ENCODE data around the gene ZNF407.
A peak's percentile ranks its signal among the peaks of the same experiment; 100 is the strongest.

The ZNF407 gene

GRCh38 chr18:74567822-74568221, 29.8 kb upstream of the ZNF407 start:
- no peak overlapping the region for H3K27ac Mint-ChIP-seq
- peaks cover 14% of the 10 kb centered on the region for H3K9me3 Mint-ChIP-seq
- peaks cover 4% of the 10 kb centered on the region for H3K36me3 Mint-ChIP-seq (ENCODE audit: low read depth)
- peaks cover 11% of the 10 kb centered on the region for H3K27me3 Mint-ChIP-seq (ENCODE audit: low read depth)
- DNase-seq (ENCODE audit: low spot score), result no peak
- no peaks in the 10 kb centered on the region for H3K4me1 Mint-ChIP-seq (ENCODE audit: low read depth)
- no peak overlapping the region for H3K4me3 Mint-ChIP-seq

- peaks cover 14% of the 10 kb centered on the region for H3K9me3 Mint-ChIP-seq
- peaks cover 11% of the 10 kb centered on the region for H3K27me3 Mint-ChIP-seq (ENCODE audit: low read depth)
- peaks cover 4% of the 10 kb centered on the region for H3K36me3 Mint-ChIP-seq (ENCODE audit: low read depth)
- DNase-seq (ENCODE audit: low spot score), result no peak
- H3K4me1 Mint-ChIP-seq (ENCODE audit: low read depth), result peaks cover 4% of the 10 kb centered on the region
- no peak overlapping the region for H3K4me3 Mint-ChIP-seq
- H3K27ac Mint-ChIP-seq, result no peak overlapping the region
Measured at GRCh38 chr18:74569401-74569800, 28.3 kb upstream of the ZNF407 start.

GRCh38 chr18:74570266-74570665, 27.4 kb upstream of the ZNF407 start:
- peaks cover 4% of the 10 kb centered on the region for H3K36me3 Mint-ChIP-seq (ENCODE audit: low read depth)
- peaks cover 5% of the 10 kb centered on the region for H3K4me1 Mint-ChIP-seq (ENCODE audit: low read depth)
- H3K27ac Mint-ChIP-seq, result no peak overlapping the region
- peaks cover 11% of the 10 kb centered on the region for H3K27me3 Mint-ChIP-seq (ENCODE audit: low read depth)
- no peak for DNase-seq (ENCODE audit: low spot score)
- peaks cover 14% of the 10 kb centered on the region for H3K9me3 Mint-ChIP-seq
- H3K4me3 Mint-ChIP-seq, result no peak overlapping the region

- H3K9me3 Mint-ChIP-seq, result peaks cover 6% of the 10 kb centered on the region
- H3K4me3 Mint-ChIP-seq, result no peak overlapping the region
Measured at GRCh38 chr18:74571895-74572680, 25.6 kb upstream of the ZNF407 start.

GRCh38 chr18:74573053-74573452, 24.6 kb upstream of the ZNF407 start:
- H3K27me3 Mint-ChIP-seq (ENCODE audit: low read depth), result peaks cover 13% of the 10 kb centered on the region
- H3K36me3 Mint-ChIP-seq (ENCODE audit: low read depth), result no peaks in the 10 kb centered on the region

More at GRCh38 chr18:74571895-74572680, 25.6 kb upstream of the ZNF407 start:
- Mint-ChIP-seq H3K4me1 (ENCODE audit: low read depth) (peaks cover 5% of the 10 kb centered on the region), H3K27me3 (ENCODE audit: low read depth) (peaks cover 11% of the 10 kb centered on the region), H3K27ac (no peak overlapping the region), H3K36me3 (ENCODE audit: low read depth) (peaks cover 1% of the 10 kb centered on the region)
- DNase-seq (ENCODE audit: low spot score), result no peak

GRCh38 chr18:74574916-74575315, 22.8 kb upstream of the ZNF407 start:
- H3K36me3 Mint-ChIP-seq (ENCODE audit: low read depth), result no peaks in the 10 kb centered on the region

More at GRCh38 chr18:74573053-74573452, 24.6 kb upstream of the ZNF407 start:
- no peaks in the 10 kb centered on the region for H3K9me3 Mint-ChIP-seq
- peaks cover 5% of the 10 kb centered on the region for H3K4me1 Mint-ChIP-seq (ENCODE audit: low read depth)
- H3K4me3 Mint-ChIP-seq, result no peak overlapping the region
- H3K27ac Mint-ChIP-seq, result no peak overlapping the region
- DNase-seq (ENCODE audit: low spot score), result no peak

GRCh38 chr18:74577019-74577418, 20.7 kb upstream of the ZNF407 start:
- H3K4me1 Mint-ChIP-seq (ENCODE audit: low read depth), result peaks cover 5% of the 10 kb centered on the region
- DNase-seq (ENCODE audit: low spot score), result no peak
- peaks cover 9% of the 10 kb centered on the region for H3K27me3 Mint-ChIP-seq (ENCODE audit: low read depth)
- H3K4me3 Mint-ChIP-seq, result no peak overlapping the region
- H3K9me3 Mint-ChIP-seq, result no peaks in the 10 kb centered on the region
- H3K27ac Mint-ChIP-seq, result no peak overlapping the region
- no peaks in the 10 kb centered on the region for H3K36me3 Mint-ChIP-seq (ENCODE audit: low read depth)

More at GRCh38 chr18:74574916-74575315, 22.8 kb upstream of the ZNF407 start:
- H3K4me3 Mint-ChIP-seq, result no peak overlapping the region
- H3K9me3 Mint-ChIP-seq, result no peaks in the 10 kb centered on the region
- DNase-seq (ENCODE audit: low spot score), result no peak
- H3K27me3 Mint-ChIP-seq (ENCODE audit: low read depth), result peaks cover 12% of the 10 kb centered on the region
- no peak overlapping the region for H3K27ac Mint-ChIP-seq
- peaks cover 5% of the 10 kb centered on the region for H3K4me1 Mint-ChIP-seq (ENCODE audit: low read depth)

- no peak for DNase-seq (ENCODE audit: low spot score)
- peaks cover 12% of the 10 kb centered on the region for H3K27me3 Mint-ChIP-seq (ENCODE audit: low read depth)
- no peaks in the 10 kb centered on the region for H3K36me3 Mint-ChIP-seq (ENCODE audit: low read depth)
- no peak overlapping the region for H3K27ac Mint-ChIP-seq
- no peaks in the 10 kb centered on the region for H3K9me3 Mint-ChIP-seq
- no peak overlapping the region for H3K4me3 Mint-ChIP-seq
- no peaks in the 10 kb centered on the region for H3K4me1 Mint-ChIP-seq (ENCODE audit: low read depth)
Measured at GRCh38 chr18:74579496-74580065, 18.1 kb upstream of the ZNF407 start.

GRCh38 chr18:74582642-74583041, 15.0 kb upstream of the ZNF407 start:
- H3K4me1 Mint-ChIP-seq (ENCODE audit: low read depth), result no peaks in the 10 kb centered on the region
- no peaks in the 10 kb centered on the region for H3K9me3 Mint-ChIP-seq
- H3K36me3 Mint-ChIP-seq (ENCODE audit: low read depth), result no peaks in the 10 kb centered on the region
- DNase-seq (ENCODE audit: low spot score), result no peak
- H3K27ac Mint-ChIP-seq, result no peak overlapping the region
- peaks cover 17% of the 10 kb centered on the region for H3K27me3 Mint-ChIP-seq (ENCODE audit: low read depth)
- H3K4me3 Mint-ChIP-seq, result no peak overlapping the region

- Mint-ChIP-seq H3K9me3 (no peaks in the 10 kb centered on the region), H3K36me3 (ENCODE audit: low read depth) (peaks cover under 1% of the 10 kb centered on the region), H3K27ac (no peak overlapping the region), H3K4me3 (no peak overlapping the region), H3K27me3 (ENCODE audit: low read depth) (peaks cover 8% of the 10 kb centered on the region), H3K4me1 (ENCODE audit: low read depth) (peaks cover 3% of the 10 kb centered on the region)
- DNase-seq (ENCODE audit: low spot score), result no peak
Measured at GRCh38 chr18:74587441-74587840, 10.2 kb upstream of the ZNF407 start.

GRCh38 chr18:74589021-74589420, 8.6 kb upstream of the ZNF407 start:
- Mint-ChIP-seq H3K4me3 (no peak overlapping the region), H3K4me1 (ENCODE audit: low read depth) (peaks cover 7% of the 10 kb centered on the region), H3K9me3 (no peaks in the 10 kb centered on the region), H3K27ac (no peak overlapping the region), H3K27me3 (ENCODE audit: low read depth) (peaks cover 5% of the 10 kb centered on the region), H3K36me3 (ENCODE audit: low read depth) (peaks cover 15% of the 10 kb centered on the region)
- DNase-seq (ENCODE audit: low spot score), result no peak

GRCh38 chr18:74589811-74590210, 7.9 kb upstream of the ZNF407 start:
- DNase-seq (ENCODE audit: low spot score), result no peak
- no peak overlapping the region for H3K27ac Mint-ChIP-seq
- no peaks in the 10 kb centered on the region for H3K9me3 Mint-ChIP-seq
- H3K4me3 Mint-ChIP-seq, result no peak overlapping the region
- peaks cover 10% of the 10 kb centered on the region for H3K4me1 Mint-ChIP-seq (ENCODE audit: low read depth)
- H3K36me3 Mint-ChIP-seq (ENCODE audit: low read depth), result peaks cover 21% of the 10 kb centered on the region
- H3K27me3 Mint-ChIP-seq (ENCODE audit: low read depth), result peaks cover 4% of the 10 kb centered on the region

- H3K4me3 Mint-ChIP-seq, result no peak overlapping the region
- H3K27ac Mint-ChIP-seq, result no peak overlapping the region
- peaks cover 17% of the 10 kb centered on the region for H3K4me1 Mint-ChIP-seq (ENCODE audit: low read depth)
- peaks cover 30% of the 10 kb centered on the region for H3K36me3 Mint-ChIP-seq (ENCODE audit: low read depth)
- H3K27me3 Mint-ChIP-seq (ENCODE audit: low read depth), result peaks cover 2% of the 10 kb centered on the region
- no peaks in the 10 kb centered on the region for H3K9me3 Mint-ChIP-seq
- DNase-seq (ENCODE audit: low spot score), result no peak
Measured at GRCh38 chr18:74590671-74591070, 7.0 kb upstream of the ZNF407 start.

GRCh38 chr18:74595431-74595830, 2.2 kb upstream of the ZNF407 start:
- no peak for DNase-seq (ENCODE audit: low spot score)
- H3K27ac Mint-ChIP-seq, result peak overlapping the region; percentile 73
- H3K36me3 Mint-ChIP-seq (ENCODE audit: low read depth), result peaks cover 41% of the 10 kb centered on the region
- no peaks in the 10 kb centered on the region for H3K27me3 Mint-ChIP-seq (ENCODE audit: low read depth)
- no peaks in the 10 kb centered on the region for H3K9me3 Mint-ChIP-seq
- H3K4me3 Mint-ChIP-seq, result peak overlapping the region; percentile 79
- H3K4me1 Mint-ChIP-seq (ENCODE audit: low read depth), result peaks cover 26% of the 10 kb centered on the region

Data from T-helper 2 cell treated with Interferon-gamma antibody and Interleukin-4, amounts not matched to agents 5 μg/mL and 100 μg/mL, for 36 hours (primary cell).